Upper lobe of left lung (tissue), 6 donors: ENCODE results near the gene RAP1A. TPM values are rescaled to one million over a fixed set of nuclear protein-coding genes. Genes with fewer than 3 reads are reported as not detected.

Experiments used
- ATAC-seq, 2 donors: fragments of 200-7000 bp; cut with Tn5 transposase; one replicate each; pipeline ENCODE4 v1.9.1; 2022; ENCODE audit warnings: mild to moderate bottlenecking in 2 of 2, moderate library complexity in 2 of 2; ENCODE audit not compliant: low FRiP score in 2 of 2
- DNase-seq, 2 donors: peaks; one replicate each; pipeline ENCODE4 v3.0.0-alpha.2; 2019 to 2020
- H3K27ac ChIP-seq, 4 donors: fragments of 200-600 bp; sonication (generic); one replicate each; pipeline ENCODE4 v1.5.1; 2016 to 2019
- H3K27me3 ChIP-seq, 4 donors: fragments of 200-600 bp; sonication (generic); one replicate each; pipeline ENCODE4 v1.5.1; 2017 to 2019
- H3K36me3 ChIP-seq, 4 donors: fragments of 200-600 bp; sonication (generic); one replicate each; pipeline ENCODE4 v1.5.1; 2016 to 2019
- H3K4me1 ChIP-seq, 4 donors: fragments of 200-600 bp; sonication (generic); one replicate each; pipeline ENCODE4 v1.5.1; 2018 to 2019
- H3K4me3 ChIP-seq, 4 donors: fragments of 200-600 bp; sonication (generic); one replicate each; pipeline ENCODE4 v1.5.1; 2017 to 2019; ENCODE audit warnings: mild to moderate bottlenecking in 2 of 4, moderate library complexity in 1 of 4
- H3K9me3 ChIP-seq, 4 donors: fragments of 200-600 bp; sonication (generic); one replicate each; pipeline ENCODE4 v1.5.1; 2018 to 2019
- EP300 ChIP-seq, 4 donors: sonication (generic); formaldehyde crosslinking; IDR thresholded peaks; one replicate each; pipeline ENCODE4 v1.5.1; 2017; ENCODE audit warnings: antibody characterized with exemption in 4 of 4, control low read depth in 2 of 4
- POLR2A ChIP-seq, 4 donors: fragments of 450-650 bp; IDR thresholded peaks; one replicate each; pipeline ENCODE4 v1.5.1; 2016 to 2017; ENCODE audit warnings: antibody characterized with exemption in 4 of 4, mild to moderate bottlenecking in 2 of 4
- POLR2AphosphoS5 ChIP-seq, 2 donors: sonication (generic); formaldehyde crosslinking; IDR thresholded peaks; one replicate each; pipeline ENCODE4 v1.5.1; 2017; ENCODE audit warnings: antibody characterized with exemption in 2 of 2
- WGBS, 2 donors: methylation state at CpG; one replicate each; pipeline ENCODE4 v1.1.5; 2017 to 2018; 5-methylcytosine and 5-hydroxymethylcytosine counted together
- total RNA-seq, 6 donors: library from RNA; depleted of rRNA in 4 of 6; stranded (reverse); fragments of >200 nt in 4 of 6; gene quantifications; one replicate each; pipeline versions ENCODE4 v1.1.0 to v1.2.1, GENCODE V29; 2016 to 2021
- TF ChIP-seq, protein P1 (sequence below), 6 experiments: fragments of 450-650 bp in 4 of 6; fragments of 200-600 bp in 2 of 6; sonication (generic) in 2 of 6; IDR thresholded peaks; one replicate each; pipeline ENCODE4 v1.5.1; 2016 to 2019; ENCODE audit warnings: antibody characterized with exemption in 6 of 6
- donor health status: DM: no; HTN: no; CAD: no; lungs with moderate emphysema.
- donor health status: DM: no; HTN: yes; CAD: no; lungs with severe emphysema.

Gene RAP1A
- total RNA-seq, 6 donors from 2014 or later, result 16.8 to 115 (median 82.6) TPM

GRCh38 chr1:111709986-111710385, 90.4 kb downstream of the RAP1A start:
- Histone ChIP-seq H3K4me1 (peaks cover 0 to 7% (median 3%) of the 10 kb centered on the region in 4 donors), H3K27ac (no peak overlapping the region), H3K36me3 (peaks cover 4 to 58% (median 14%) of the 10 kb centered on the region in 4 donors), H3K27me3 (no peaks in the 10 kb centered on the region), H3K9me3 (no peaks in the 10 kb centered on the region), H3K4me3 (no peak overlapping the region)
- DNase-seq, result no peak
- no peak for TF ChIP-seq POLR2AphosphoS5 (IDR thresholded peaks at IDR 0.05)
- TF ChIP-seq, protein P1, sequence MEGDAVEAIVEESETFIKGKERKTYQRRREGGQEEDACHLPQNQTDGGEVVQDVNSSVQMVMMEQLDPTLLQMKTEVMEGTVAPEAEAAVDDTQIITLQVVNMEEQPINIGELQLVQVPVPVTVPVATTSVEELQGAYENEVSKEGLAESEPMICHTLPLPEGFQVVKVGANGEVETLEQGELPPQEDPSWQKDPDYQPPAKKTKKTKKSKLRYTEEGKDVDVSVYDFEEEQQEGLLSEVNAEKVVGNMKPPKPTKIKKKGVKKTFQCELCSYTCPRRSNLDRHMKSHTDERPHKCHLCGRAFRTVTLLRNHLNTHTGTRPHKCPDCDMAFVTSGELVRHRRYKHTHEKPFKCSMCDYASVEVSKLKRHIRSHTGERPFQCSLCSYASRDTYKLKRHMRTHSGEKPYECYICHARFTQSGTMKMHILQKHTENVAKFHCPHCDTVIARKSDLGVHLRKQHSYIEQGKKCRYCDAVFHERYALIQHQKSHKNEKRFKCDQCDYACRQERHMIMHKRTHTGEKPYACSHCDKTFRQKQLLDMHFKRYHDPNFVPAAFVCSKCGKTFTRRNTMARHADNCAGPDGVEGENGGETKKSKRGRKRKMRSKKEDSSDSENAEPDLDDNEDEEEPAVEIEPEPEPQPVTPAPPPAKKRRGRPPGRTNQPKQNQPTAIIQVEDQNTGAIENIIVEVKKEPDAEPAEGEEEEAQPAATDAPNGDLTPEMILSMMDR (IDR thresholded peaks at IDR 0.05), result no peak
- no peak for TF ChIP-seq POLR2A (IDR thresholded peaks at IDR 0.05)
- TF ChIP-seq EP300 (IDR thresholded peaks at IDR 0.05), result no peak
- 56 to 70% methylated on average over 1 of the region's 1 CpG for WGBS, 2 donors
- no peak for ATAC-seq

DNA sequence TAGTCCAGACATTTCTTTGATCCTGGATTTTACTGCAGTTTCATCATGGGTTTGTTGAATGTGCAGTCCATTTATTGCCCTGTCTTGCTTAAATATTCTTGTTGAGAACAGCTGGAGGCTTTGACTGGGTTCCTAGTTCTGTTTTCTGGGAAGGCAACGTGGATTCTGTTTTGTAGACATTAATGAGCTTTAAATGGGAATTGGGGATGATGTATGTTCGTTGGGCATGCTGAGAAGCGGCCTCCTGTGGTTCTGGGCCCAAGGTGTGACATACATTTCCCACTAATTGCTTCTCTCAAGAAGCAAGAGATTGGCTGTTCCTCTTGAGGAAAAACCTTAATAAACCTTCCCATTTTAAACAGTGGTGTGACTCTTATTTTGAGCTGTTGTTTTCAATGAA, 96.7 kb downstream of the RAP1A start:
- Histone ChIP-seq H3K36me3 (peaks cover 0 to 15% (median under 1%) of the 10 kb centered on the region in 4 donors), H3K4me1 (peaks cover 18 to 24% (median 20%) of the 10 kb centered on the region in 4 donors), H3K27ac (no peak overlapping the region), H3K4me3 (no peak overlapping the region), H3K9me3 (no peaks in the 10 kb centered on the region), H3K27me3 (no peaks in the 10 kb centered on the region)
- ATAC-seq, result no peak
- DNase-seq, result no peak
- TF ChIP-seq EP300 (IDR thresholded peaks at IDR 0.05), result no peak
- no peak for TF ChIP-seq POLR2A (IDR thresholded peaks at IDR 0.05)
- TF ChIP-seq POLR2AphosphoS5 (IDR thresholded peaks at IDR 0.05), result no peak
- TF ChIP-seq, protein P1 (IDR thresholded peaks at IDR 0.05), result no peak
- 64 to 75% methylated on average over 3 of the region's 3 CpGs for WGBS, 2 donors

- 96 to 98% methylated on average over 2 of the region's 2 CpGs for WGBS, 2 donors
- Histone ChIP-seq H3K27me3 (no peaks in the 10 kb centered on the region), H3K27ac (no peak overlapping the region), H3K4me3 (no peak overlapping the region), H3K4me1 (peaks cover 28 to 35% (median 31%) of the 10 kb centered on the region in 4 donors), H3K36me3 (peaks cover 0 to 10% (median 0%) of the 10 kb centered on the region in 4 donors), H3K9me3 (no peaks in the 10 kb centered on the region)
- TF ChIP-seq POLR2AphosphoS5 (IDR thresholded peaks at IDR 0.05), result no peak
- no peak for TF ChIP-seq EP300 (IDR thresholded peaks at IDR 0.05)
- TF ChIP-seq, protein P1 (IDR thresholded peaks at IDR 0.05), result no peak
- no peak for TF ChIP-seq POLR2A (IDR thresholded peaks at IDR 0.05)
- no peak for DNase-seq
- no peak for ATAC-seq
Observed at GRCh38 chr1:111717450-111717849, 97.9 kb downstream of the RAP1A start.

DNA sequence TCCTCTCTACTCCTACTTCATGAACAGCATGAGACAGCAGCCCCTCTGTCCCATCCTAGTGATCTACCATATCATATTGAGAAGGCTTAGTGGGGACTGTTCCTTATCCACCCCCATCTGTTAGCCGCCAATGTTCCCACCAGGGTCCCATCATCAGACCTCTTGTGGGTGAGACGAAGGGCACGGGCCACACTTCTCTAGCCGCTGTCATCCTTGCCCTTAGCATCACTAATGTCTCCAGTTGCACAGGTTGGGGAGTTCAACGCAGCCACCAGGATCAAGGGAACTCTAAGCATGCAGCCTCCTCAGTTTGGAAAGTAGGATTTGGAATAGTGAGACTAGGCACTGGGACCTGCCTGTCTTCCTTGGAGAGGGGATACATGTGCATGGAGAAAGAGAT, 99.5 kb downstream of the RAP1A start:
- no peak for DNase-seq
- Histone ChIP-seq H3K27ac (peak overlapping the region; percentile 26 to 84 (median 83)), H3K4me1 (peaks cover 30 to 41% (median 33%) of the 10 kb centered on the region in 4 donors), H3K36me3 (peaks cover 0 to 10% (median 0%) of the 10 kb centered on the region in 4 donors), H3K9me3 (no peaks in the 10 kb centered on the region), H3K27me3 (no peaks in the 10 kb centered on the region), H3K4me3 (no peak overlapping the region)
- 99 to 100% methylated on average over 5 of the region's 5 CpGs for WGBS, 2 donors
- TF ChIP-seq POLR2AphosphoS5 (IDR thresholded peaks at IDR 0.05) (no peak), POLR2A (IDR thresholded peaks at IDR 0.05) (no peak), EP300 (IDR thresholded peaks at IDR 0.05) (no peak)
- TF ChIP-seq, protein P1 (IDR thresholded peaks at IDR 0.05), result no peak
- no peak for ATAC-seq

DNA sequence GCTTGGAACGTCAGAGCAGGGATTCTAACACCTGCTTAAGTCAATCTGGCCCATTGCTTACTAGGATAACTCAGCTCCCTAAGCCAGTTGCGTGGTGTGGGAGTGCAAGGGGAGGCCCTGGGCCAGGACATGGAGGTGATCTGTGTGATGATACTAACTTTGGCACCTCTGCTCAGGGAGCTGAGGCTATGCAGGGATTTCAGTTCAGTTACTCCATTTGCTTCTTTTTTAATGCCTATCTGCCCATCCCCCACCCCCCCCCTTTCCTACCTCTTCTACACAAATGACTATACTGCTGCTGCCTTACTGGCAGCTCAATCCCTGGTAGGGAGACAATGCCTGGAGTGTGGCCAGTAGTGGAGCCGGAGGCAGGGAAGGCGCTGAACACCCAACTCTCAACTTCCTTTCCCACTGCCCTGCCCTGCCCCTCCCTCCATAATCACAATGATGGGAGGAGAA, 100.1 kb downstream of the RAP1A start:
- WGBS, 2 donors, result 56 to 57% methylated on average over 4 of the region's 4 CpGs
- ATAC-seq, result no peak
- H3K4me1 ChIP-seq, result peaks cover 30 to 41% (median 33%) of the 10 kb centered on the region in 4 donors
- H3K27me3 ChIP-seq, result no peaks in the 10 kb centered on the region
- H3K27ac ChIP-seq, result peak overlapping the region; percentile 69 to 84 (median 83)
- DNase-seq, result no peak
- H3K9me3 ChIP-seq, result no peaks in the 10 kb centered on the region
- TF ChIP-seq, protein P1 (IDR thresholded peaks at IDR 0.05), result no peak
- peak in 1 of 2 donors; percentile 37 for TF ChIP-seq POLR2AphosphoS5 (IDR thresholded peaks at IDR 0.05)
- peaks cover 0 to 10% (median 0%) of the 10 kb centered on the region in 4 donors for H3K36me3 ChIP-seq
- no peak overlapping the region for H3K4me3 ChIP-seq
